ENCODE measurements around the gene HSPA5. TPM values are rescaled to one million over a fixed set of nuclear protein-coding genes. Genes with fewer than 3 reads are reported as not detected.
A peak's percentile ranks its signal among the peaks of the same experiment; 100 is the strongest.

Gene HSPA5
- total RNA-seq, 1 experiment from 2014 or later: 288 TPM

- ChIA-PET POLR2A (interaction anchor here (1.0 to 1.7 kb wide), 11 partner anchors 8 to 106 kb away, joined by 3 to 22 read pairs (median 9); partner anchors contain the start of genes GAPVD1 and RABEPK), CTCF (interaction anchor here (0.6 to 2.2 kb wide), 3 partner anchors 21 to 96 kb away, joined by 3 to 7 read pairs (median 4); partner anchors contain the start of genes GAPVD1 and RABEPK)
- peak overlapping the region; percentile 93 for H3K4me3 Mint-ChIP-seq (ENCODE audit: unreplicated experiment)
- BruUV-seq (replicated peaks): no TSS peak
- no peaks in the 10 kb centered on the region for H3K9me3 ChIP-seq
- no peak for TF ChIP-seq CTCF (IDR thresholded peaks at IDR 0.05; ENCODE audit: insufficient read depth in 1 of 2, low read depth in 1 of 2, low read length in 1 of 2, severe bottlenecking in 1 of 2, unreplicated experiment in 1 of 2)
- no peaks in the 10 kb centered on the region for H3K9me3 Mint-ChIP-seq (ENCODE audit: unreplicated experiment)
- intact Hi-C loops (cut with micrococcal nuclease; ENCODE audit: unreplicated experiment): loop anchor here (2.0 to 10.0 kb wide), 2 partner anchors 40 to 376 kb away; partner anchors contain the start of genes ARPC5L, RABEPK and RPL35
- H3K27me3 ChIP-seq (replicated peaks; ENCODE audit: control insufficient read depth, insufficient read depth, low read length): no peaks in the 10 kb centered on the region
- peak overlapping the region; percentile 90 for H3K27ac Mint-ChIP-seq (ENCODE audit: unreplicated experiment)
- no peaks in the 10 kb centered on the region for H3K27me3 Mint-ChIP-seq (ENCODE audit: insufficient read depth, unreplicated experiment)
- peaks cover 25% of the 10 kb centered on the region for H3K4me1 Mint-ChIP-seq (ENCODE audit: low read depth, unreplicated experiment)
- H3K36me3 Mint-ChIP-seq (ENCODE audit: insufficient read depth, unreplicated experiment): peaks cover 69% of the 10 kb centered on the region
- H3K4me3 ChIP-seq (ENCODE audit: low read depth, low read length): peak overlapping the region; percentile 95
- peak; percentile 41 to 64 for DNase-seq
- H3K4me1 ChIP-seq: peaks cover 25% of the 10 kb centered on the region
- H3K36me3 ChIP-seq (ENCODE audit: control insufficient read depth, insufficient read depth, low read length): no peaks in the 10 kb centered on the region; the same call in 1 of the 2 replicates
Measured at GRCh38 chr9:125240649-125240999, 519 bp downstream of the HSPA5 start.

GRCh38 chr9:125239631-125240597 is 1.2 kb downstream of the HSPA5 start:
- BruUV-seq (replicated peaks): no TSS peak
- intact Hi-C loops (cut with micrococcal nuclease; ENCODE audit: unreplicated experiment): loop anchor here (2.0 to 10.0 kb wide), 2 partner anchors 39 to 375 kb away; partner anchors contain the start of genes ARPC5L, RABEPK and RPL35

More at GRCh38 chr9:125239631-125240597, 1.2 kb downstream of the HSPA5 start:
- Histone ChIP-seq H3K9me3 (no peaks in the 10 kb centered on the region), H3K27me3 (replicated peaks; ENCODE audit: control insufficient read depth, insufficient read depth, low read length) (no peaks in the 10 kb centered on the region), H3K36me3 (ENCODE audit: control insufficient read depth, insufficient read depth, low read length) (no peaks in the 10 kb centered on the region; the same call in 1 of the 2 replicates), H3K4me1 (peaks cover 30% of the 10 kb centered on the region), H3K4me3 (ENCODE audit: low read depth, low read length) (peak overlapping the region; percentile 95)
- no peak for TF ChIP-seq CTCF (IDR thresholded peaks at IDR 0.05; ENCODE audit: insufficient read depth in 1 of 2, low read depth in 1 of 2, low read length in 1 of 2, severe bottlenecking in 1 of 2, unreplicated experiment in 1 of 2)
- H3K4me3 Mint-ChIP-seq (ENCODE audit: unreplicated experiment): peak overlapping the region; percentile 93
- DNase-seq: no peak
- POLR2A ChIA-PET: interaction anchor here (0.6 to 1.7 kb wide), 4 partner anchors 8 to 54 kb away, joined by 3 to 14 read pairs (median 10); no protein-coding TSS in a partner anchor
- peaks cover 25% of the 10 kb centered on the region for H3K4me1 Mint-ChIP-seq (ENCODE audit: low read depth, unreplicated experiment)
- CTCF ChIA-PET: interaction anchor here (2.2 kb wide), 1 partner anchor 39 kb away, joined by 7 read pairs; the partner anchor contains the start of gene RABEPK
- no peaks in the 10 kb centered on the region for H3K27me3 Mint-ChIP-seq (ENCODE audit: insufficient read depth, unreplicated experiment)
- H3K36me3 Mint-ChIP-seq (ENCODE audit: insufficient read depth, unreplicated experiment): peaks cover 76% of the 10 kb centered on the region
- no peaks in the 10 kb centered on the region for H3K9me3 Mint-ChIP-seq (ENCODE audit: unreplicated experiment)
- peak overlapping the region; percentile 90 for H3K27ac Mint-ChIP-seq (ENCODE audit: unreplicated experiment)

Data from Caco-2 (cell line).